Stimulated activated CD4-positive, alpha-beta T cell treated with anti-CD3 and anti-CD28 coated beads, TNF-alpha, amount 100 ng/mL, for 24 hours (primary cell): ENCODE results near the gene TRIM28.
A peak's percentile ranks its signal among the peaks of the same experiment; 100 is the strongest.

Experiments
- DNase-seq, 3 experiments: peaks; one replicate each; pipeline ENCODE4 v3.0.0-alpha.2; 2020; ENCODE audit warnings: low read depth in 3 of 3

The TRIM28 gene

DNA sequence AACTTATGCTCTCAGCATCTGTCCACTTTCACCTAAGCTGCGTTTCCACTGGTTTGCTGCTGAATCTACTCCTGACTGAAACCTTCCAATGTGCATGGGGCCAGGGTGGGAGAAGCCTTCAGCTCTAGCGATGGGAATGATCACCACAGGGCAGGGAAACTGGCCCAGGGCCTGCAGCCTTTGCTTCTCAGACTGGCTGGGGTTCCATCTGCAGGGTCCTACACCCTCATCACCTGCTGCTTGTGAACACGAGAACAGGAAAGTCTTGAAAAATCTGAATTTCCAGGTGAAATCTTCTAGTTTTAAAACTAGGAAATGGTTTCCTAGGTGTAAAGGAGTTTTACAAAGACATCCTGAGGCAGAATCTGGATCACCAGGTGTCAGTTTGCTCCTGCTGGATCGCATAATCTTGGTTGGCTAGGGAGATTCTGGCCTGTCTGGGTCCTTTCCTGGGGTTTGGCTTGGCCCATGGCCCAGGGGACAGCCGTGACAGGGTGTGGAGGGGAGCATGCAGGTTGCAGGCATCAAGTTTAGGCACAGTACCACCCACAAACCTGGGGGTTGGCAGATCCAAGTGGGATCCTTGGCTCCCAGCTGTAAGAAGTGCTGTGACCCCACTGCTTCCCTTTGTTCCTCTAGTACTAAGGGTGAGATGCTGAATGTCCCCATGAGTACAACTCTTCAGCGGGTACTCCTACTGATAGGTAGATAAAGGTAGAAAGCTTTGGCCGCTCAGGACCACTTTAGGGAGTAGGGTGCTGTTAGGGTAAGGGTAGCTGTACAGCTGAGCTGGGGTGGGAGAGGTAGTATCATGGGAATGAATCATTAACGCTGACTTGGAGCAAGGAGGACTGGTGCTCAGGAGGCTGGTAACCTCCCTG lies 16.4 kb downstream of the TRIM28 start:
- no peak for DNase-seq

DNA sequence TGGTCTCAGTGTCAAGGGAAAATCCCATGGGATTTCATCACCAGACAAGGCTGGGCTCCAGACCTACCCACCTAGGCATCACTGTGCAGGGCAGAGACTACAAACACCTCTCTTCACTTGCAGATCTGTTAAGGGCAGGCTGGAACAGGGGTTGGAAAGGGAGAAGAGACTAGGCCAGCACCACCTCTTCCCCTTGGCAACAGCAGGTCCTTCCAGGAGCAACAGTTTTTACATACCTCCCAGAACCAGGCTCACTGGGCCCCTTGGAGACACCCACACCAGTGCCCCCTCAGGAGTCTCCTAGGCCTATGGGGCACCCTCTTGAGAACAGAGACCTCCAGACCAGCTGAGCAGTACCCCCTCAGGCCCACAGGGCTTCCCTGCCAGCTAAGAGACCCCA lies 17.1 kb downstream of the TRIM28 start:
- no peak for DNase-seq

DNA sequence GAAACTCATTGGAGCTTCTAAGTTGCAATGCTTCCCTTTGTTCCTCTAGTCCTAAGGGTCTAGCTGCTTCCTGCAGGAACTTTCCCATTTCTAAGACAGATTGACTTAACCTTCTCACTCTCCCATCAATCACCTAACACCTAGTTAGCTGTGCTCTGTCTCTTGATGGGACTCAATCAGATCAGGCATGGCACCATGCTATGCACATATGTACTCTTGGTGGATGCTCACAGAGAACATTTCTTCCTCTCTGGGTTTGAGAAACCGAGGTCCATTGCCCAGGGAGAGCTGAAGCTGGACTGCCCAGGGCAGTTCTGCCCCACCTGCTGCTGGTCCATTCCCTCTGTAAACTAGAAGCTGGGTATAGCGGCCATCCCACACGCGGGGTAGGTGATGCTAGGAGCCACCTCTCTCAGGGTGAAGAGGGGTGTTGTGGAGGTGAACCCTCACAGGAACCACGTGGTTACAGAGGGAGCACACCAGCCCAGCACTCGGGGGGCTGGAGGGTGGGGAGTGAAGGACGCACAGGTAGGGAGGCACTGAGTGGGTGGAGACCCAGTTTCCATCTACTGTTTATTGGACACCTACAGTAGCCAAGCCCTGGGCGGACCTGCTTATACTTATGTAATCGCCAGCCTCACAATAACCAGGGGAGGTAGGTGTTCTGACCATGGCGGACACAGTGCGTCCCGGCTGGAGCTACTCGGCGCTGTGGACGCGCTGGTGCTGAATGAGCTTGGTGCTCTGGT lies 17.7 kb downstream of the TRIM28 start:
- no peak for DNase-seq

DNA sequence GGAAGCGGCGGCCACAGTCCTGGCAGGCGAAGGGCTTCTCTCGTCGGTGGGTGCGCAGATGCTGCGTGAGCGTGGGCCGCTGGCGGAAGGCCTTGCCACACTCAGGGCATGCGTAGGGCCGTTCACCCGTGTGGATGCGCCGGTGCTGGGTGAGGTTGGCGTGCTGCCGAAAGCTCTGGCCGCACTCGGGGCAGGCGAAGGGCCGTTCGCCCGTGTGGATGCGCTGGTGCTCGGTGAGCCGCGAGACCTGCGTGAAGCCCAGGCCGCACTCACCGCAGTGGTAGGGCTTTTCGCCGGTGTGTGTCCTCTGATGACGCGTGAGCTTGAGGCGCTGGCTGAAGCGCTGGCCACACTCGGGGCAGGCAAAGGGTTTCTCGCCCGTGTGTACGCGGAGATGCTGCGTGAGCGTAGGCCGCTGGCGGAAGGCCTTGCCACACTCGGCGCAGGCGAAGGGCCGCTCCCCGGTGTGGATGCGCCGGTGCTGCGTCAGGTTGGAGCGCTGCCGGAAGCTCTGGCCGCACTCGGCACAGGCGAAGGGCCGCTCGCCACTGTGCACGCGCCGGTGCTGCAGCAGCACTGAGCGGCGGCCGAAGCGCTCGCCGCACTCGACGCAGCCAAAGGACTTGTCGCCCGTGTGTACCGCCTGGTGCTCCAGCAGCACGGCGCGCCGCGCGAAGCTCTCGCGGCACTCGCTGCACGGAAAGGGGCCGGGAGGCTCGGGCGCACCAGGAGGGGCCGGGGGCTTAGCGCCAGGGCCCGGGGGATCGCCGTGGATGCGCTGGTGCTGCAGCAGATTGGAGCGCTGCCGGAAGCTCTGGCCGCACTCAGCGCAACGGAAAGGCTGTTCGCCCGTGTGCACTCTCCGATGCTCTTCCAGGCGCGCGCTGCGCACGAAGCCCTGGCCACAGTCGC lies 18.5 kb downstream of the TRIM28 start:
- DNase-seq = no peak

DNA sequence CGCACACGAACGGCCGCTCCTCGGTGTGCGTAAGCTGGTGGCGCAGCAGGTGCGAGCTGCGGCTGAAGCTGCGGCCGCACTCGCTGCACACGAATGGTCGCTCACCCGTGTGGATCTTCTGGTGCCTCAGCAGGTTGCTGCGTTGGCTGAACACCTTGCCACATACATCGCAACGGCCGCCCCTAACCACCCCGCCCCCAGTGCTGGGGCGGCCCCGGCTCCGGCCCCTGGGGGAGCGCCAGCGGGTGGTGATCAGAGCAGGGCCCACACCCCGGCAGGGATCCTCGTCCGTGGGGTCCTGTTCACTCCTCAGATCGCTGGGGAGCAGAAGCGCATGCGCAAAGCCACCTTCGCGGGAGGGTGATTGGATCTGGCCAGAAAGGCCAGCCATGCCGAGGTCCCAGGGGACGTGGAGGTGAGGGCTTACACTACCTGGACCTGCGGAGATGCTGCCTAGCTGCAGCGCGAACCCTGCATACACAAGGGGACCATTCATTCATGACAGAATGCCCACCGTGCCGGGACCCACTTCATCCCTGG lies 19.2 kb downstream of the TRIM28 start:
- no peak for DNase-seq

DNA sequence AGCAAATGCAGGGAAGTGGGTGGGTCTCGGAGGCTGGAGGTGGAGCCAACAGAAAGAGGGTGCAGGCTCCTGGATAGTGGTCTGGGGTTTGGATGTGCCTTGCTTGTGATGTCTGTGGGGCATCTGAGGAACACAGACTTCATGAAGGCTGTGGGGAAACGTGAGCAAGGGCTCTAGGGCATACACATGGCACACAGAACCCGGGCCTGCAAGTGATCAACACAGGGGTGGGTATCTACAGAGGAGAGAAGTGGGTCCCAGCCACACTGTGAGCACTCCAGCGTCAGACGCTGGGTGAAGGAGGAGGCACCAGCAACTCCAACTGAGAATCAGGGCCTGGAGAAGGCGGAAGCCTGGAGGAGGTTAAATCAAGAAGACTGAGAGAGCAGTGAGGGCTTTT lies 20.0 kb downstream of the TRIM28 start:
- DNase-seq = no peak

DNA sequence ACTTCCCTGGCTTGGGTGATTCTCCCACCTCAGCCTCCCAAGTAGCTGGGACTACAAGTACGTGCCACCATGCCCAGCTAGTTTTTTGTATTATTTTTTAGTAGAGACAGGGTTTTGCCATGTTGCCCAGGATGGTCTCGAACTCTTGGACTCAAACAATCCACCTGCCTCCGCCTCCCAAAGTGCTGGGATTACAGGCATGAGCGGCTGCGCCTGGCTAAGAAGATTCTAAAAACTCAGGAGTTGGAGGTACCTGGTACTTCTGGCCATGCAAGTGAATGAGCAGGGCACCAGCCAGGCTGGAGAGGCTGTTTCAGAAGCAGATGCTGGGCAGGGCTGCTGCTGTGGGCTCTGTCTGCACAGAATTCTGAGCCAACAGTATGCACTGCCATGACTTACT lies 23.1 kb downstream of the TRIM28 start:
- no peak for DNase-seq

DNA sequence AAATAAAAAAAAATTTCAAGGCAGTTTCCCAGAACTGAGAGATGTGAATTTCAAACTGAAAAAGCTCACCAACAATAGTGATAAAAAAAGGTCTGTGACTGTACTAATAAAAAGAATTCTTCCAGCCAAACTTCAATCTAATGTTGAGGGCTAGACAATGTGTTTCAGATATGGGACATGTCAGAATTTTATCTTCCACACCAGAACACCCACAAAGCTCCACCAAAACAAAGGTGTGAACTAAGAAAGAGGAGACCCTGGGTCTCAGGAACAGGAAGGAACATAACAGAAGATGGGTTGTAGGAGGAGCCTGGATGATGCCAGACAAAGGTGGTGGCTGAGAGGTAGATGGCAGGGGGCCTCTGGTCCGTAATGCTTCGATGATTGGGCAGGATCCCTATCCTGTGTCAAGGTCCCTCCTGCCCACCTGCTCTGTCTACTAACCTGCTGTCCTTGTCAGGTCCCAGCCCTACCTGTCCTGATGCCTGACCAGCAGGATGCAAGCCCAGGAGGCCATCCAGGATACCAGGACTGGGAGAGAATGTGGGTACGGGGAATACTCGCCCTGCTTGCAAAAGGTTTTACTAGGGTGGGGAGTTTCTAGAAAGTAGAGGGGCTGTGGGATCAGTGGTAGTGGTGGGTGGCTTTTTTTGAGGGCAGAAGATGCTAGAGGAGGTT lies 24.7 kb downstream of the TRIM28 start:
- DNase-seq = no peak

DNA sequence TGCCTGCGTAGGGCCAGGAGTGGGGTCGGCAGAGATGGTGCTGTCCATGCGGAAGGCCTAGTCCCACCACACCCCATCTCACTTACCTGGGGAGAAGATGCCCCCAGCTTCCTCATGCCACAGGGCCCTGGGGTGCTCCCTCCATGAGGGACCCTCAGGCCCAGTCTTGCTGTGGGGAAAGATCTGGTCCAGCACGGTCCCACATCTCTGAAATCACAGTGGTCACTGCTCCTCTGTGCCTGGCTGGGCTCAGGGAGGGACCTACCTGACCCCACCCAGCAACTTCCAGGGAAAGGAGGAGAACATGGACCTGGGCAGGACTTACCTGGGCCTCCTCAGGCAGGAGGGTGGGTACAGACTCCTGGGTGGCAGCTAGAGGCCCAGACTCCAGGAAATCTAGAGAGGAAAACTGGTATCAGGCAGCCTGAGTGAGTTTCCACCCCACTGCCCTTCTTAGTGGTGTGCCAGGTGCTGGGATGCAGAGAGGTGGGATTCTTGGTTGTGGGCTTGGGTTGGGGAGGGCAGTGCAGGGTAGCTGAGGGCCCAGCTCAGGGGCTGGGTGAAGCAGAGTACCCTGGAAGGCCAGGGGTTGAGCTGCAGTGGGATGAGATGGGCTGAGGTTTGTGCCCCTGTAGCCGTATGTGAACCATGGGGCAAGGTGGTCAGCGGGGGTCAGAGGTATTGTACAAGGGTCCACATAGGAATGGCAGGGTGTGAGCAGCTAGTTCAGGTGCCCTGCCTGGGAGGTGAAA lies 25.5 kb downstream of the TRIM28 start:
- no peak for DNase-seq

DNA sequence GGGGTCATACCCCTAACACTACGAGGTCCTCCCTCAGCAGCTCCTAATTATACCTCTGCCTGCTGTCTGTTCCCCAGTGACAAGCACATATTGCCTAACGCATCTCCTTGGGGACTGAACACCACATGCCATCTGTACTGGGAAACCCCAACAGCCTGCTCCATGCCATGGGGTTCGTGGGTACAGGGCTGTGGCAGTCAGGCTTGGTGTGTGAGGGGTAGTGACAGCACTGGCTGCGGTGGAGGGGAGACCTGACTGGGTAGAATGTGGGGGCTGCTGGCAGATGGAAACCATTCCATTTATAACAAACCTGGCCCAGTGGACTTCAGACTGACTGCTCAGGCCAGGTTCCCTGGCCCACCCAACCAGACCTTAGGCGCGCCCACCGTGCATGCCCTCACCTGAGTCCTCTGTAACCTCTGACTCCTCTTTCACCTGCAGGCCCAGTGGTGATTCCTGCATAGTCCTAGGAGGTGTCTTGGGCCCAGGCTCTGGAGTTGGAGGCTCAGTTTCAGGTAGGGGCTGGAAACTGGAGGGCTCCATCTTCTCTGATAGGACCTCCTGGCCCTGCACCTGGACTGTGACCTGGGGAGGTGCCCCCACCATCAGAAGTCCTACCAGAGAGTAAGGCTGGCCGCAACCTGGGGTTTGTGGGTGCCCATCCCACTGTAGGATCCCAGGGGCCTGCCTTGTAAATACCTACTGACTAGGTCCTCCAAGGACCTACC lies 26.2 kb downstream of the TRIM28 start:
- DNase-seq = no peak

DNA sequence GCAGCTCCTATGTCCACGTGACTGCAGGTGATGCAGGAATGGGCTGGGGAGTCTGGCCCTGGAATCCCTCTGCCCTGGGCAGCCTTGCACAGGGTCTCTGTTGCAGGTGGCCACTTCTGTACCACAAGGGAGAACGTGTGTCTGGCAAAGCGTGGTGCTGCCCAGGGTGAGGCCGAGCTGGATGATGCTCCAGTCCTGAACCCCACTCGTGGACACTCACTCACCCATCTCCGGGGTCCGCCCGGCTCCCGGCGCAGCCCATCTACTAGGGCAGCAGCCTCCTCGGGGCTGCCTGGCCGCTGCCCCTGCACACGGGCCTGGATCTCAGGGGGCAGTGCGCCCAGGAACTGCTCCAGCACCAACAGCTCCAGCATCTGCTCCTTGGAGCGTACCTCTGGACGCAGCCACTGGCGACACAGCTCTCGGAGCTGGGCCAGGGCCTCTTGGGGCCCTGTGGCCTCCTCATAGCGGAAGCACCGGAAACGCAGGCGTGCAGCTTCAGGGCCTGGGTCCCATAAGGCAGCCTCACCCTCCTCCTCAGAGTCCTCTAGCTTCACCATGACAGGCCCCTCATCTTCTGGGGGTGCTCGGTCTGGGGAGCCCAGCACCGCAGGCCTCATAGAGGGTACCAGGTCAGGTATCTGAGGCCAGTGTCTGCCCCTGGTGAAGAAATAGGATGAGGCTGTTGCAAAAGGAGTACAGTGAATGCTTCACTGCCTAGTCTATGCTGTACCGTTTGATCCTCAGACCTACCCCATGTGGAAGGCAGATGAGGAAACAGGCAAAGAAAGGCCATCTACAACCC lies 27.1 kb downstream of the TRIM28 start:
- no peak for DNase-seq

DNA sequence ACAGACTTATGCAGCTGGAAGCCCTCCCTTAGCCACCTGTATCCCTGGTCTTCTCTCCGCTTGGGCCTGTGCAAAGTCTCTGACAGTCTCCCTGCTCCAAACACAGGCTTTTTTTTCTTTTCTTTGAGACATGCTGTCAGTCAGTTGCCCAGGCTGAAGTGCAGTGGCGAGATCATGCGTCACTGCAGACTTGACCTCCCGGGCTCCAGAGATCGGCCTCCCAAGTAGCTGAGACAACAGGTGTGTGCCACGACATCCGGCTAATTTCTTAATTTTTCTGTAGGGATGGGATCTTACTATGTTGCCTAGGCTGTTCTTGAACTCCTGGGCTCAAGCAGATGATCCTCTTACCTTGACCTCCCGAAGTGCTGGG lies 27.7 kb downstream of the TRIM28 start:
- no peak for DNase-seq

DNA sequence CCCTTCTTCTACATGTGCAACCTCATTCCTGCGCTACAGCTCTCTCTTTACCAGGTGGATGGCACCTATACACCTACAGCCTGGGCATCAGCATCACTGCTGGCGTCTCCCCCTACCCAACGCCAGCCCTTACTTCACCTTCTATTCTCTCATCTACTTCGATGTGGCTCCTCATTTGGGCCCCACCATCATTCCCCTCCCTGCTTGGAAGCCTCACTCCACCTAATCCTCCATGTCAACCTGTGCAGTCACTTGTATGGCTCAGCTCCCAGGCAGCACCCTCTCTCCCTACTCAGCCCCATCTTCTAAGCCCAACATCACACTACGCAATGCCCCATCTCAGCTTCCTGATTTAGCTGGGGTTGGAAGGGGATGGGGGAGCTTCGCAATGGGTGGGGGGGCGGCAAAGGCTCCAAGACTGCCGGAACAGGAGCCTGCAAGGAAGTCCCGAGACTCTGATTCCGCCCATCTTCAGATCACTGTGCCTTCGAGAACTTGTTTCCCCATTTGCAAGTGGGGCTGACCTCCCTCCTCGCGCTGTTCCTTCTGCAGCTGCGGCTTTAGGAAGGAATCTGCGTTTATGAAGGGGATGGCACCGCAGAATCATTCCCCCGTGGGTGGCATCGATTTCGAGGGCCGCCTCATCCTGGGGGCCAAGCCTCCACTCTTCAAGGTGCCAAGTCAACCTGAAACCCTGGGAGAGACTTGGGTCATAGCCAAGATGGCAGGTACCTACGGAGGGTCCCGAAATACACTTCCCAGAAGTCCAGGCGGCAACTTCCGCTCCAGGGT lies 28.4 kb downstream of the TRIM28 start:
- DNase-seq = no peak

DNA sequence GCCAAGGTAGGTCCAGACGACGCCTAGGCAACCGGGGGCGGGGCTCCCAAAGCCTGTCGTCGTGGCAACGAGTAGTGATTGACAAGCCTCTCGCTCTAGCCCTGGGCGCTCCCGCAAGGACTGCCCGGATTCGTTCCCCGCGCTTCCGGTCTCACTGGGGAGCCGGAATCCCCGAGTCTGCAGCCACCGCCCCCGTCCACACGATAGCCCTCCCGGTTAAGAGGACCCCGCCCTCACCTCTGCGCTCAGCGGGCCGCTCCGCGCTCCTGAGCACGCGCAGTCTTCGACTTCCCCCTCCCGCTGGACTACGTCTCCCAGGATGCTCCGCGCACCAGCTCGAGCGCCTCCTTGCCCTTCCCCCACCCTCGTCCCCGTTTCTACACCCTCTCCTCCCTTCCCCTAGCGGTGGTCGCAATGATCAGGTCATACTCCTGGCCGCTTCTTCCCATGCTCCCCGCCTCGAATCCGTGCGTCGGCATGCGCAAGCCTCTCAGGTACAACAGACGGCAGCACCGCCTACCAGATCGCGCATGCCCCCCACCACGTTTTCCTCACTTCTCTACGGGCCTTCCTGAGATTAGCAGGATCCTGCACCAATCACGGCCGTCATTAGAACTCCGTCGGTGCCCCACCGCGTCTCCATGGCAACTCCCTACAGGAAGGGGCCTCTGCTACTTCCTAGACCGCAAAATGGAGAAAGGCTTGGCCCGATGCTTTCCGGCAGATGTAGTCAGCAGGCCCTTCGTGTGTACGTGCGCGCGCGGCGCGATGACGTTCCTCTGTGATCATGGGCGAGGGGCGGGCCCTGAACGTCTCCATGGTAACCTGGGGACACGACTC lies 29.2 kb downstream of the TRIM28 start, which contains the start of gene MZF1:
MZF1 (minus strand) TSS at position 518 of the 840 bp plus-strand sequence. CDS start 1,946 bp downstream, outside the sequence.
- peak; percentile 98 to 99 (median 99) for DNase-seq

DNA sequence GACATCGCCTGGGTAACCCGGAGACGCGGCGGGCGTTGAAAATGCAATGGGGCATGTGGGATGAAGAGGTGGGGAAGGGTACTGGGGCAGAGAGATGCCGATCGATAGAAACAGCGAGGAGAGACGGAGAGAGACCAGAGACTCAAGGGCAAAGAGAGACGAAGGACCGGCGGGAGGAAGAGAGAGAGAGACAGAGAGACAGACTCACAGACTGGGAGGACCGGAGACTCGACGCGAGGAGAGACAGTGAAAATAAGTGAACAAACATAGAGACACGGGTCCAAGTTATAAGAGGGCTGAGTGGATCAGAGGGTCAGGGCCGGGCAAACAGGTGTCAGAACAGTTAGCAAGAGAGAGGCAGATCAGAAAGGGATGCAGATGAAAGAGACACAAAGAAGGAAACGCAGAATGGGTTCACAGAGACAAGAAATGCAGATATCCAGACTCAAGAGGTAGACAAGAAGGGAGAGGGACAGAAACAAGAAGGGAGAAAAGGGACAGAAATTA lies 29.8 kb downstream of the TRIM28 start:
- no peak for DNase-seq

DNA sequence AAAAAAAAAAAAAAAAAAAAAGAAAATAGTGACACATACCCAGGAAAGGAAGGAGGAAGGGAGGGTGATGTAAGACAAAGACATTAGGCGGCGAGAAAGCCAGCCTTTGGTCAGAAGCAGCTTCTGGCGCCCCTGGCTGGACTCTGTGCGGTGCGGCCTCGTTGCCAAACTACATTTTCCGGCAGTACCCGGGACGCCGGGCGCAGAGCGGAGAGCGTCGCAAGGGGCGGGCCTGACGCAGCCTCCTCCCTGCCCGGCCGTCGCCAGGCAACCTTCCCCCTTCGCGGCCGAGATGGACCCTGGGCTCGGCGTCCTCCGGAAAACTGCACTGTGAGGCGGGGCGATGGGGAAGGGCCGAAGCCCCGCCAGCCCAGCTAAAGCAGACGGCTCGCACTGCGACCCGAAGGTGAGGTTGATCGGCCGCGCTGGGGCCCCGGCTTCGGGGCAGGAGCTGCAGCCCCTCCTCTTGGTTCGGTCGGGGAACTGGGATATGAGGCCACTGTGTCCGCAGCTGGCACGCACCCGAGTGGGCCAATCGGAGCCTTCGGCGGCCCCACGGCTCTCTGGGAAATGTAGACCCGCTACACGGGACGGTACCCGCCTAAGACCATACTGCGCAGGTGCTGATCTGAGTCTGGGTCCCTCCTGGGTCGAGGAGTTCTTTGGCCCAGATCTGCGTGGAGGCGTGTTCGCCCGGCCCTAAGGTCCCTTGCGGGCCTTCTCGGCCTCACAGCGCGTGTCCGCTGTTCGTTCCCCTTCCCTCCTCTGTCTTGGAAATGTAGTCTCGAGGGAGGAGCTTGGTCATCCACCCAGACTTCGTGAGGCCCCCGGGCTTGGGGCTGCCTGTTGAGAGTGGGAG lies 31.5 kb downstream of the TRIM28 start:
- DNase-seq = peak in 2 of 3 experiments; percentile 57 to 83
